ENCODE data around the gene PRDM16.

Gene PRDM16

GRCh38 chr1:3145532-3146325, 76.7 kb downstream of the PRDM16 start:
- Histone ChIP-seq H3K4me2 (ENCODE audit: low read depth, low read length, poor library complexity, severe bottlenecking) (no peak overlapping the region), H3K36me3 (ENCODE audit: insufficient read depth, low read length) (no peaks in the 10 kb centered on the region), H3K4me1 (ENCODE audit: insufficient read depth, low read length, poor library complexity, severe bottlenecking) (no peaks in the 10 kb centered on the region), H4K20me1 (ENCODE audit: insufficient read depth, low read length, poor library complexity, severe bottlenecking) (peaks cover 4% of the 10 kb centered on the region), H3K4me3 (ENCODE audit: low read length, poor library complexity, severe bottlenecking) (no peak overlapping the region), H3K79me2 (ENCODE audit: insufficient read depth, low read length) (peaks cover 6% of the 10 kb centered on the region; the same call in 1 of the 2 replicates), H2AFZ (ENCODE audit: low read length) (no peak overlapping the region), H3K9me3 (ENCODE audit: insufficient read depth, low read depth, low read length) (no peaks in the 10 kb centered on the region), H3K27me3 (ENCODE audit: insufficient read depth, low read length, poor library complexity, severe bottlenecking) (no peaks in the 10 kb centered on the region), H3K9ac (ENCODE audit: low read depth, low read length, poor library complexity, severe bottlenecking) (no peak overlapping the region), H3K9me2 (replicated peaks; ENCODE audit: low read depth, low read length) (no peaks in the 10 kb centered on the region), H3F3A (ENCODE audit: low read depth) (no peaks in the 10 kb centered on the region)
- no peak for TF ChIP-seq CTCF (conservative IDR thresholded peaks at IDR 0.05; ENCODE audit: low read length)
- no peak for TF ChIP-seq EZH2phosphoT487 (IDR thresholded peaks at IDR 0.05; ENCODE audit: borderline replicate concordance)

- TF ChIP-seq EZH2phosphoT487 (IDR thresholded peaks at IDR 0.05; ENCODE audit: borderline replicate concordance): no peak
- TF ChIP-seq CTCF (conservative IDR thresholded peaks at IDR 0.05; ENCODE audit: low read length): no peak
- H3K4me1 ChIP-seq (ENCODE audit: insufficient read depth, low read length, poor library complexity, severe bottlenecking): no peaks in the 10 kb centered on the region
- H3K9me2 ChIP-seq (replicated peaks; ENCODE audit: low read depth, low read length): no peaks in the 10 kb centered on the region
These were observed 77.5 kb downstream of the PRDM16 start for GRCh38 chr1:3146458-3146857.

GRCh38 chr1:3146907-3147306, 77.9 kb downstream of the PRDM16 start:
- Histone ChIP-seq H3K4me1 (ENCODE audit: insufficient read depth, low read length, poor library complexity, severe bottlenecking) (no peaks in the 10 kb centered on the region), H2AFZ (ENCODE audit: low read length) (no peak overlapping the region), H3K27me3 (ENCODE audit: insufficient read depth, low read length, poor library complexity, severe bottlenecking) (no peaks in the 10 kb centered on the region), H3K4me3 (ENCODE audit: low read length, poor library complexity, severe bottlenecking) (no peak overlapping the region), H3K4me2 (ENCODE audit: low read depth, low read length, poor library complexity, severe bottlenecking) (no peak overlapping the region), H3F3A (ENCODE audit: low read depth) (no peaks in the 10 kb centered on the region), H3K9me3 (ENCODE audit: insufficient read depth, low read depth, low read length) (no peaks in the 10 kb centered on the region), H3K9ac (ENCODE audit: low read depth, low read length, poor library complexity, severe bottlenecking) (no peak overlapping the region), H4K20me1 (ENCODE audit: insufficient read depth, low read length, poor library complexity, severe bottlenecking) (peaks cover 4% of the 10 kb centered on the region), H3K79me2 (ENCODE audit: insufficient read depth, low read length) (peaks cover 6% of the 10 kb centered on the region; the same call in 1 of the 2 replicates), H3K36me3 (ENCODE audit: insufficient read depth, low read length) (no peaks in the 10 kb centered on the region), H3K9me2 (replicated peaks; ENCODE audit: low read depth, low read length) (no peaks in the 10 kb centered on the region)
- TF ChIP-seq CTCF (conservative IDR thresholded peaks at IDR 0.05; ENCODE audit: low read length): no peak

More at GRCh38 chr1:3146458-3146857, 77.5 kb downstream of the PRDM16 start:
- peaks cover 4% of the 10 kb centered on the region for H4K20me1 ChIP-seq (ENCODE audit: insufficient read depth, low read length, poor library complexity, severe bottlenecking)
- no peaks in the 10 kb centered on the region for H3K36me3 ChIP-seq (ENCODE audit: insufficient read depth, low read length)
- H3K4me2 ChIP-seq (ENCODE audit: low read depth, low read length, poor library complexity, severe bottlenecking): no peak overlapping the region
- H3K9me3 ChIP-seq (ENCODE audit: insufficient read depth, low read depth, low read length): no peaks in the 10 kb centered on the region
- H3K9ac ChIP-seq (ENCODE audit: low read depth, low read length, poor library complexity, severe bottlenecking): no peak overlapping the region
- no peaks in the 10 kb centered on the region for H3F3A ChIP-seq (ENCODE audit: low read depth)
- H3K4me3 ChIP-seq (ENCODE audit: low read length, poor library complexity, severe bottlenecking): no peak overlapping the region
- peaks cover 6% of the 10 kb centered on the region; the same call in 1 of the 2 replicates for H3K79me2 ChIP-seq (ENCODE audit: insufficient read depth, low read length)
- no peaks in the 10 kb centered on the region for H3K27me3 ChIP-seq (ENCODE audit: insufficient read depth, low read length, poor library complexity, severe bottlenecking)
- no peak overlapping the region for H2AFZ ChIP-seq (ENCODE audit: low read length)
